ENCODE results near the gene SPAG8.

SPAG8 gene

GRCh38 chr9:35771943-35772342, 40.1 kb downstream of the SPAG8 start:
- no peak for DNase-seq (ENCODE audit: low read depth)

GRCh38 chr9:35771534-35771933, 40.5 kb downstream of the SPAG8 start:
- DNase-seq (ENCODE audit: low read depth), result no peak

GRCh38 chr9:35771075-35771433, 41.0 kb downstream of the SPAG8 start:
- no peak for DNase-seq (ENCODE audit: low read depth)

GRCh38 chr9:35769763-35770162, 42.3 kb downstream of the SPAG8 start:
- no peak for DNase-seq (ENCODE audit: low read depth)

GRCh38 chr9:35767458-35767857, 44.6 kb downstream of the SPAG8 start:
- no peak for DNase-seq (ENCODE audit: low read depth)

- DNase-seq (ENCODE audit: low read depth), result no peak
Measured at GRCh38 chr9:35766997-35767396, 45.1 kb downstream of the SPAG8 start.

- no peak for DNase-seq (ENCODE audit: low read depth)
Measured at GRCh38 chr9:35763803-35764202, 48.3 kb downstream of the SPAG8 start.

- no peak for DNase-seq (ENCODE audit: low read depth)
Measured at GRCh38 chr9:35763181-35763580, 48.9 kb downstream of the SPAG8 start.

- no peak for DNase-seq (ENCODE audit: low read depth)
Measured at GRCh38 chr9:35760651-35761050, 51.4 kb downstream of the SPAG8 start.

- DNase-seq (ENCODE audit: low read depth), result no peak
Measured at GRCh38 chr9:35759795-35760194, 52.3 kb downstream of the SPAG8 start.

Data from activated T-cell treated with anti-CD3 and anti-CD28 coated beads for 24 hours (primary cell).